Muscle layer of colon (tissue), 2 donors: ENCODE measurements around the gene KCNIP1.

Experiments used
- H3K27ac ChIP-seq: one replicate; pipeline ENCODE4 v1.7.0; 2013; ENCODE audit warnings: low read depth, mild to moderate bottlenecking, low read length, moderate library complexity
- H3K27me3 ChIP-seq, 2 donors: one replicate each; pipeline ENCODE4 v1.7.0; 2013; ENCODE audit warnings: low read length in 2 of 2, mild to moderate bottlenecking in 2 of 2; ENCODE audit not compliant: insufficient read depth in 2 of 2, control insufficient read depth in 1 of 2
- H3K36me3 ChIP-seq: one replicate; pipeline ENCODE4 v1.7.0; 2013; ENCODE audit warnings: mild to moderate bottlenecking, low read length; ENCODE audit not compliant: insufficient read depth
- H3K4me1 ChIP-seq: one replicate; pipeline ENCODE4 v1.7.0; 2013; ENCODE audit warnings: mild to moderate bottlenecking, low read length; ENCODE audit not compliant: insufficient read depth
- H3K4me3 ChIP-seq, 2 donors: one replicate each; pipeline ENCODE4 v1.7.0; 2013; ENCODE audit warnings: low read length in 2 of 2, low read depth in 1 of 2, mild to moderate bottlenecking in 1 of 2, moderate library complexity in 1 of 2
- H3K9ac ChIP-seq: one replicate; pipeline ENCODE4 v1.7.0; 2013; ENCODE audit warnings: low read length
- H3K9me3 ChIP-seq: one replicate; pipeline ENCODE4 v1.7.0; 2013; ENCODE audit warnings: mild to moderate bottlenecking, low read length
- donor health status: abdominal sarcoma.
- donor health status: Adenocarcinoma of cecum.

Gene KCNIP1

DNA sequence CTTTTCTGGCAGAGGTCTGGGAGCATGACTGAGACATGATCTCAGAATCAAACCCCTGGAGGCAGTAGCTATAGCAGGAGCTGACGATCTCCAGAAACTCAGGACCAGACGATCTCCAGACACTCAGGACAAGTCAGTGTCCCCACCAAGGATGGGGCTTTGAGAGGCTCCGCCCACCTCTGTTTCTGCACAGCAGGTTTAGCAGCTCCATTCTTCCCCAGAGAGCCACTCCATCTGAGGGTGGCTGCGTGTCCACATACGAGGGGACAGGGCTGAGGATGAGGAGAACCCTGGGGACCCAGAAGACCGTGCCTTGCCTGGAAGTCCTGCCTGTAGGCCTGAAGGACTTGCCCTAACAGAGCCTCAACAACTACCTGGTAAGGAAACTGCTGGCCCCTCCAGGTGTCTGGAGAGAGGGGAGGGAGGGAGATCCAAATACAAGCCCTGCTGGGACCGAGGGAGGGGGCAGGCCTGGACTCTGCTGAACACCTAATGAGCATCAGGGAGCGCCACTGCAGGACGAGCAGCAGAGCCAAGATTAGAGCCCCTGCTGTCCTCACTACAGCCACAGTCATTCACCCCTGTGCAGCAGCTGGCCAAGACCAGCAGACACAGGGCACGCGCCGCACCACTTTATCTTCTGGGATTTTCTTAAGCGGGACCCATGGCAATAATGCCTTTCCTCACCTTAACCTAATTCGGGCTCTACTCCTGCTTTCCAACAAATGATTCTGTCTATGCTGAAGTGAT is 279.9 kb downstream of the KCNIP1 start, which contains the start of gene GABRP:
TSS of gene GABRP (plus strand) at position 228 of the 750 bp plus-strand sequence. CDS start 4,891 bp downstream, outside the sequence.
- Histone ChIP-seq H3K4me3 (no peak within 1 kb of the TSS), H3K4me1 (no peaks in the 10 kb centered on the region), H3K9me3 (no peaks in the 10 kb centered on the region), H3K36me3 (no peaks in the 10 kb centered on the region), H3K27ac (no peak within 1 kb of the TSS), H3K27me3 (no peaks in the 10 kb centered on the region), H3K9ac (no peak within 1 kb of the TSS)

DNA sequence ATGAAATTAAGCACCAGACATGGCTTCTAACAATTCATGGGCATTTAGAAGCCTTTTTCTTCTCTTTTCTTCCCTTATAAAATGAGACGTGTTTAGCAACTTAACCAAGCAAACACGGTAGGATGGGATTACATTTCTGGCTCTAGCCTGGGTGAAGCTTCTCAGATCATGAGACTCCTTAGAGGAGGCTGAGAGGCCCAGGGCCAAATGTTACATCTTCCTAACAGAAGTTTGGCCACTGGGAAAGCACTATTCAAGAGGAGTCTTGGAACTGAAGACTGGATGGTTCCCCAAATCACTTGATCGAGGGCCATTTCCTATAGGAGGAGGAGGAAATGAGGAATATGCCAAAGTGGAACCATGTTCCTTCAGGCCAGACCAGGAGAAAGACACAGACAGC is 281.6 kb downstream of the KCNIP1 start:
- Histone ChIP-seq H3K9ac (no peak overlapping the region), H3K4me3 (no peak overlapping the region), H3K27ac (no peak overlapping the region), H3K27me3 (no peaks in the 10 kb centered on the region), H3K4me1 (no peaks in the 10 kb centered on the region), H3K9me3 (no peaks in the 10 kb centered on the region), H3K36me3 (no peaks in the 10 kb centered on the region)
